CD4-positive, alpha-beta memory T cell (primary cell): ENCODE results near the gene TTLL6. TPM values are rescaled to one million over a fixed set of nuclear protein-coding genes. Genes with fewer than 3 reads are reported as not detected.
"Not testable (repeated sequence)": the region's sequence is repeated elsewhere in the genome, so short reads cannot be mapped to it uniquely, and the experiment has no call there.

ENCODE experiments used
- CTCF ChIA-PET: fragments of 350-600 bp; sonication (Branson Sonifier 250); formaldehyde crosslinking; loops from one replicate; lab custom pipeline; 2021; ENCODE audit warnings: inconsistent platforms; ENCODE audit not compliant: partially characterized antibody; lab: Charles Lee
- POLR2A ChIA-PET: fragments of 350-600 bp; sonication (Branson Sonifier 250); formaldehyde crosslinking; loops from one replicate; lab custom pipeline; 2021; ENCODE audit not compliant: partially characterized antibody; lab: Charles Lee
- DNase-seq, 5 donors: peaks; one replicate each; pipeline versions ENCODE4 v3.0.0 to v3.0.0-alpha.2; 2020 to 2022; ENCODE audit warnings: mixed read lengths in 1 of 5
- H3K27ac ChIP-seq: one replicate; pipeline ENCODE4 v1.7.0; 2013; ENCODE audit warnings: low read depth, low read length
- H3K27me3 ChIP-seq: 2 replicates; pipeline ENCODE4 v1.7.0; 2013; ENCODE audit warnings: mild to moderate bottlenecking, low read length, moderate library complexity; ENCODE audit not compliant: insufficient read depth
- H3K36me3 ChIP-seq: 2 replicates; pipeline ENCODE4 v1.7.0; 2013; ENCODE audit warnings: mild to moderate bottlenecking, low read length, moderate library complexity; ENCODE audit not compliant: insufficient read depth
- H3K4me1 ChIP-seq: 2 replicates; pipeline ENCODE4 v1.7.0; 2013; ENCODE audit warnings: mild to moderate bottlenecking, low read length, moderate library complexity; ENCODE audit not compliant: insufficient read depth
- H3K4me3 ChIP-seq, 2 donors: one replicate each; pipeline ENCODE4 v1.7.0; 2013; ENCODE audit warnings: low read length in 2 of 2, mild to moderate bottlenecking in 1 of 2
- H3K9me3 ChIP-seq, 2 donors: one replicate each; pipeline ENCODE4 v1.7.0; 2013; ENCODE audit warnings: low read length in 2 of 2, control low read depth in 1 of 2; ENCODE audit not compliant: control insufficient read depth in 1 of 2
- H3K27ac Mint-ChIP-seq, 7 donors: one replicate each; pipeline ENCODE4 v1.8.0; 2020 to 2021; ENCODE audit warnings: mixed read lengths in 7 of 7, mild to moderate bottlenecking in 6 of 7, inconsistent platforms in 3 of 7, moderate library complexity in 3 of 7
- H3K27me3 Mint-ChIP-seq, 2 donors: one replicate each; pipeline ENCODE4 v1.8.0; 2020 to 2021; ENCODE audit warnings: mixed read lengths in 2 of 2
- H3K36me3 Mint-ChIP-seq, 2 donors: one replicate each; pipeline ENCODE4 v1.8.0; 2020 to 2021; ENCODE audit warnings: mixed read lengths in 2 of 2, inconsistent platforms in 1 of 2, mild to moderate bottlenecking in 1 of 2
- H3K4me1 Mint-ChIP-seq, 4 donors: one replicate each; pipeline ENCODE4 v1.8.0; 2020 to 2021; ENCODE audit warnings: mixed read lengths in 4 of 4, mild to moderate bottlenecking in 1 of 4
- H3K4me3 Mint-ChIP-seq, 8 donors: one replicate each; pipeline ENCODE4 v1.8.0; 2020 to 2021; ENCODE audit warnings: mixed read lengths in 8 of 8, mild to moderate bottlenecking in 7 of 8, moderate library complexity in 6 of 8, inconsistent platforms in 3 of 8
- H3K9me3 Mint-ChIP-seq, 8 donors: one replicate each; pipeline ENCODE4 v1.8.0; 2020 to 2021; ENCODE audit warnings: mixed read lengths in 8 of 8, mild to moderate bottlenecking in 5 of 8, inconsistent platforms in 3 of 8, moderate library complexity in 1 of 8
- intact Hi-C: fragments of 100-400 bp; cut with micrococcal nuclease; formaldehyde crosslinking; loops from one replicate; pipeline ENCODE4 v1.15.1; 2023
- polyA plus RNA-seq, 2 donors: library from polyadenylated mRNA; unstranded; fragments of 300-500 nt; fragmentation: Illumina TruSeq; gene quantifications; one replicate each; pipeline ENCODE4 v1.2.3, GENCODE V29; 2021
- total RNA-seq, 2 experiments: library from RNA; stranded (reverse); gene quantifications; one replicate each; pipeline ENCODE4 v1.2.3, GENCODE V29; 2021

The TTLL6 gene
- total and polyA plus RNA-seq, 4 experiments from 2014 or later, result not detected

GRCh38 chr17:48843187-48843900, 26.3 kb upstream of the TTLL6 start:
- POLR2A ChIA-PET, result interaction anchor here (1.0 kb wide), 1 partner anchor 12 kb away, joined by 5 read pairs; no protein-coding TSS in a partner anchor
- intact Hi-C loops, result no loop called here
- DNase-seq, result no peak
- Histone ChIP-seq H3K36me3 (peaks cover 25% of the 10 kb centered on the region), H3K27ac (no peak overlapping the region), H3K9me3 (no peaks in the 10 kb centered on the region), H3K4me1 (peaks cover 41% of the 10 kb centered on the region), H3K4me3 (no peak overlapping the region), H3K27me3 (no peaks in the 10 kb centered on the region)
- H3K36me3 Mint-ChIP-seq, result peaks cover 28 to 38% of the 10 kb centered on the region in 2 donors
- no peaks in the 10 kb centered on the region for H3K27me3 Mint-ChIP-seq
- no peaks in the 10 kb centered on the region for H3K9me3 Mint-ChIP-seq
- CTCF ChIA-PET, result interaction anchor here (0.8 to 1.1 kb wide), 4 partner anchors 32 to 41 kb away, joined by 4 to 6 read pairs (median 4); no protein-coding TSS in a partner anchor
- peak overlapping the region in 1 of 8 donors; percentile 5 for H3K4me3 Mint-ChIP-seq
- H3K4me1 Mint-ChIP-seq, result peaks cover 21 to 44% (median 29%) of the 10 kb centered on the region in 4 donors
- peak overlapping the region in 6 of 7 donors; percentile 9 to 84 (median 38) for H3K27ac Mint-ChIP-seq

GRCh38 chr17:48842746-48843145, 25.7 kb upstream of the TTLL6 start:
- ChIA-PET CTCF (interaction anchor here (1.0 to 1.8 kb wide), 3 partner anchors 27 to 42 kb away, joined by 5 to 6 read pairs (median 5); no protein-coding TSS in a partner anchor), POLR2A (interaction anchor here (0.6 to 1.6 kb wide), 3 partner anchors 8 to 28 kb away, joined by 3 to 5 read pairs (median 4); no protein-coding TSS in a partner anchor)
- H3K4me1 Mint-ChIP-seq, result peaks cover 24 to 50% (median 35%) of the 10 kb centered on the region in 4 donors
- DNase-seq, result no peak
- peak overlapping the region in 1 of 8 donors; percentile 5 for H3K4me3 Mint-ChIP-seq
- intact Hi-C loops, result no loop called here
- Histone ChIP-seq H3K9me3 (no peaks in the 10 kb centered on the region), H3K4me1 (peaks cover 47% of the 10 kb centered on the region), H3K27ac (no peak overlapping the region), H3K27me3 (no peaks in the 10 kb centered on the region), H3K36me3 (peaks cover 20% of the 10 kb centered on the region), H3K4me3 (no peak overlapping the region)
- H3K27me3 Mint-ChIP-seq, result no peaks in the 10 kb centered on the region
- H3K27ac Mint-ChIP-seq, result peak overlapping the region in 3 of 7 donors; percentile 34 to 84 (median 42)
- H3K9me3 Mint-ChIP-seq, result no peaks in the 10 kb centered on the region
- peaks cover 22 to 32% of the 10 kb centered on the region in 2 donors for H3K36me3 Mint-ChIP-seq

- H3K4me1 Mint-ChIP-seq, result peaks cover 31 to 64% (median 45%) of the 10 kb centered on the region in 4 donors
- intact Hi-C loops, result no loop called here
- CTCF ChIA-PET, result interaction anchor here (1.5 to 1.9 kb wide), 3 partner anchors 26 to 43 kb away, joined by 5 to 7 read pairs (median 6); no protein-coding TSS in a partner anchor
- Histone ChIP-seq H3K27ac (peak overlapping the region; percentile 69), H3K27me3 (no peaks in the 10 kb centered on the region), H3K9me3 (no peaks in the 10 kb centered on the region), H3K4me3 (peak overlapping the region in 1 of 2 donors; percentile 61), H3K36me3 (peaks cover 12% of the 10 kb centered on the region), H3K4me1 (peaks cover 61% of the 10 kb centered on the region)
- no peaks in the 10 kb centered on the region for H3K9me3 Mint-ChIP-seq
- H3K27ac Mint-ChIP-seq, result peak overlapping the region; percentile 90 to 97 (median 93)
- H3K4me3 Mint-ChIP-seq, result peak overlapping the region; percentile 73 to 91 (median 82)
- peaks cover 15 to 25% of the 10 kb centered on the region in 2 donors for H3K36me3 Mint-ChIP-seq
- POLR2A ChIA-PET, result interaction anchor here (0.6 to 1.6 kb wide), 7 partner anchors 9 to 1012 kb away, joined by 3 to 7 read pairs (median 3); no protein-coding TSS in a partner anchor
- DNase-seq, result peak; percentile 56 to 72 (median 62)
- H3K27me3 Mint-ChIP-seq, result no peaks in the 10 kb centered on the region
These were observed 24.4 kb upstream of the TTLL6 start for GRCh38 chr17:48841395-48841831.

- Mint-ChIP-seq H3K27me3 (no peaks in the 10 kb centered on the region), H3K4me1 (peaks cover 37 to 73% (median 54%) of the 10 kb centered on the region in 4 donors), H3K9me3 (no peaks in the 10 kb centered on the region), H3K4me3 (peak overlapping the region in 5 of 8 donors; percentile 14 to 89 (median 39)), H3K36me3 (peaks cover 12 to 19% of the 10 kb centered on the region in 2 donors), H3K27ac (peak overlapping the region in 6 of 7 donors; percentile 36 to 97 (median 86))
- no peak for DNase-seq
- Histone ChIP-seq H3K36me3 (peaks cover 9% of the 10 kb centered on the region), H3K27me3 (no peaks in the 10 kb centered on the region), H3K27ac (no peak overlapping the region), H3K4me1 (peaks cover 70% of the 10 kb centered on the region), H3K4me3 (no peak overlapping the region), H3K9me3 (no peaks in the 10 kb centered on the region)
- intact Hi-C loops, result no loop called here
- ChIA-PET CTCF (interaction anchor here (1.2 to 1.9 kb wide), 3 partner anchors 38 to 162 kb away, joined by 3 to 7 read pairs (median 7); no protein-coding TSS in a partner anchor), POLR2A (interaction anchor here (1.3 to 1.4 kb wide), 2 partner anchors 9 to 25 kb away, joined by 3 to 4 read pairs; partner anchors contain the start of gene CALCOCO2)
These were observed 23.4 kb upstream of the TTLL6 start for GRCh38 chr17:48840441-48840840.

GRCh38 chr17:48837458-48837857, 20.4 kb upstream of the TTLL6 start:
- H3K27me3 ChIP-seq, H3K27me3 Mint-ChIP-seq, H3K36me3 Mint-ChIP-seq, H3K9me3 ChIP-seq, H3K36me3 ChIP-seq, H3K9me3 Mint-ChIP-seq, POLR2A ChIA-PET, H3K27ac ChIP-seq: not testable (repeated sequence)
- peak overlapping the region; percentile 78 to 94 (median 82) for H3K4me3 Mint-ChIP-seq
- peak in 4 of 5 donors; percentile 63 to 76 (median 66) for DNase-seq
- Histone ChIP-seq H3K4me1 (peaks cover 99% of the 10 kb centered on the region), H3K4me3 (peak overlapping the region in 1 of 2 donors; percentile 6)
- peaks cover 47 to 93% (median 73%) of the 10 kb centered on the region in 4 donors for H3K4me1 Mint-ChIP-seq
- CTCF ChIA-PET, result interaction anchor here (1.0 to 4.7 kb wide), 2 partner anchors 21 to 42 kb away, joined by 3 to 27 read pairs; partner anchors contain the start of gene TTLL6
- H3K27ac Mint-ChIP-seq, result peak overlapping the region; percentile 58 to 95 (median 87)
- intact Hi-C loops, result loop anchor here (2.0 to 10.0 kb wide), 2 partner anchors 23 to 577 kb away; partner anchors contain the start of gene PHB1

- H3K27ac ChIP-seq, result no peak overlapping the region
- Mint-ChIP-seq H3K4me1 (peaks cover 43 to 93% (median 73%) of the 10 kb centered on the region in 4 donors), H3K27ac (peak overlapping the region in 3 of 7 donors; percentile 5 to 72 (median 58)), H3K9me3 (no peaks in the 10 kb centered on the region), H3K27me3 (no peaks in the 10 kb centered on the region), H3K4me3 (peak overlapping the region in 6 of 8 donors; percentile 12 to 67 (median 56)), H3K36me3 (peaks cover 0 to 4% of the 10 kb centered on the region in 2 donors)
- peak in 2 of 5 donors; percentile 5 to 13 for DNase-seq
- peaks cover 96% of the 10 kb centered on the region for H3K4me1 ChIP-seq
- no peaks in the 10 kb centered on the region for H3K36me3 ChIP-seq
- ChIA-PET POLR2A (interaction anchor here (1.0 to 2.1 kb wide), 2 partner anchors 9 to 20 kb away, joined by 3 to 8 read pairs; partner anchors contain the start of gene TTLL6), CTCF (interaction anchor here (1.0 to 4.7 kb wide), 8 partner anchors 12 to 48 kb away, joined by 3 to 27 read pairs (median 5); partner anchors contain the start of gene TTLL6)
- intact Hi-C loops, result loop anchor here (2.0 to 10.0 kb wide), 2 partner anchors 21 to 579 kb away; partner anchors contain the start of gene PHB1
- no peaks in the 10 kb centered on the region for H3K9me3 ChIP-seq
- H3K27me3 ChIP-seq, result no peaks in the 10 kb centered on the region
- H3K4me3 ChIP-seq, result no peak overlapping the region
These were observed 18.9 kb upstream of the TTLL6 start for GRCh38 chr17:48835971-48836370.
